Stimulated activated CD4-positive, alpha-beta T cell treated with anti-CD3 and anti-CD28 coated beads, TNF-alpha, amount 100 ng/mL, for 48 hours (primary cell): ENCODE measurements around the gene PPCS.
A peak's percentile ranks its signal among the peaks of the same experiment; 100 is the strongest.

Experiments used
- DNase-seq, 3 donors: peaks; one replicate each; pipeline ENCODE4 v3.0.0-alpha.2; 2020; ENCODE audit warnings: low read depth in 3 of 3

PPCS gene

GRCh38 chr1:42456010-42456753 lies at the start of gene PPCS, which contains the start of gene ZMYND12:
Gene PPCS, plus strand, starts transcription at chr1:42456543. Its CDS starts 23 bp downstream, at chr1:42456566.
Gene ZMYND12, minus strand, starts transcription at chr1:42456022. Its CDS starts 25 bp downstream, at chr1:42455997.
- peak; percentile 88 to 90 (median 89) for DNase-seq

- no peak for DNase-seq
These were observed 41.5 kb upstream of the PPCS start for GRCh38 chr1:42414551-42415496.

GRCh38 chr1:42417166-42417565 lies 39.2 kb upstream of the PPCS start:
- DNase-seq: no peak

- DNase-seq: no peak
These were observed 37.8 kb upstream of the PPCS start for GRCh38 chr1:42418516-42418915.

- DNase-seq: no peak
These were observed 37.1 kb upstream of the PPCS start for GRCh38 chr1:42419126-42419821.

- DNase-seq: no peak
These were observed 36.2 kb upstream of the PPCS start for GRCh38 chr1:42420121-42420520.

GRCh38 chr1:42420911-42421585 lies 35.3 kb upstream of the PPCS start:
- no peak for DNase-seq

GRCh38 chr1:42422737-42423136 lies 33.6 kb upstream of the PPCS start:
- no peak for DNase-seq

- no peak for DNase-seq
These were observed 32.7 kb upstream of the PPCS start for GRCh38 chr1:42423681-42424080.

GRCh38 chr1:42424201-42424600 lies 32.1 kb upstream of the PPCS start:
- DNase-seq: no peak

GRCh38 chr1:42427240-42427639 lies 29.1 kb upstream of the PPCS start:
- DNase-seq: no peak

GRCh38 chr1:42429603-42430002 lies 26.7 kb upstream of the PPCS start:
- no peak for DNase-seq

GRCh38 chr1:42430286-42431135 lies 25.8 kb upstream of the PPCS start:
- DNase-seq: no peak

- no peak for DNase-seq
These were observed 24.8 kb upstream of the PPCS start for GRCh38 chr1:42431514-42431913.

- no peak for DNase-seq
These were observed 23.6 kb upstream of the PPCS start for GRCh38 chr1:42432714-42433113.

- DNase-seq: no peak
These were observed 23.0 kb upstream of the PPCS start for GRCh38 chr1:42433369-42433768.

- no peak for DNase-seq
These were observed 22.0 kb upstream of the PPCS start for GRCh38 chr1:42434340-42434739.

- no peak for DNase-seq
These were observed 16.4 kb upstream of the PPCS start for GRCh38 chr1:42439940-42440339.

- DNase-seq: no peak
These were observed 13.7 kb upstream of the PPCS start for GRCh38 chr1:42442662-42443061.

- no peak for DNase-seq
These were observed 7.1 kb upstream of the PPCS start for GRCh38 chr1:42449256-42449655.

GRCh38 chr1:42450061-42450460 lies 6.3 kb upstream of the PPCS start:
- DNase-seq: no peak
